Stimulated activated CD4-positive, alpha-beta T cell treated with anti-CD3 and anti-CD28 coated beads, Interleukin-15, amount 100 ng/mL, for 1 hour (primary cell): ENCODE data around the gene SLC39A3.
"Not testable (repeated sequence)": the region's sequence is repeated elsewhere in the genome, so short reads cannot be mapped to it uniquely, and the experiment has no call there.

Experiments
- DNase-seq, 2 donors: peaks; one replicate each; pipeline ENCODE4 v3.0.0-alpha.2; 2020; ENCODE audit warnings: low read depth in 1 of 2, low spot score in 1 of 2

Gene SLC39A3

GRCh38 chr19:2723747-2724146, 16.1 kb downstream of the SLC39A3 start:
- DNase-seq, result no peak

GRCh38 chr19:2723345-2723715, 16.5 kb downstream of the SLC39A3 start:
- DNase-seq, result no peak

GRCh38 chr19:2722541-2723344, 17.1 kb downstream of the SLC39A3 start:
- no peak for DNase-seq

- DNase-seq, result no peak
Measured at GRCh38 chr19:2721570-2722540, 18.0 kb downstream of the SLC39A3 start.

- no peak for DNase-seq
Measured at GRCh38 chr19:2720777-2721569, 18.8 kb downstream of the SLC39A3 start, which contains the start of gene DIRAS1. TSS of gene DIRAS1 (minus strand) at chr19:2721372. CDS start at chr19:2717806, 3,566 bp downstream.

- DNase-seq, result no peak
Measured at GRCh38 chr19:2719920-2720776, 19.7 kb downstream of the SLC39A3 start.

- DNase-seq, result no peak
Measured at GRCh38 chr19:2719232-2719735, 20.5 kb downstream of the SLC39A3 start.

GRCh38 chr19:2717638-2718541, 21.9 kb downstream of the SLC39A3 start:
- no peak for DNase-seq

GRCh38 chr19:2716722-2717637, 22.8 kb downstream of the SLC39A3 start:
- no peak for DNase-seq

GRCh38 chr19:2716275-2716650, 23.6 kb downstream of the SLC39A3 start:
- no peak for DNase-seq

GRCh38 chr19:2715470-2716274, 24.1 kb downstream of the SLC39A3 start:
- DNase-seq, result no peak

- DNase-seq, result no peak
Measured at GRCh38 chr19:2714531-2715269, 25.1 kb downstream of the SLC39A3 start.

- DNase-seq, result not testable (repeated sequence)
Measured at GRCh38 chr19:2714102-2714501, 25.7 kb downstream of the SLC39A3 start.

- not testable (repeated sequence) for DNase-seq
Measured at GRCh38 chr19:2713170-2713569, 26.6 kb downstream of the SLC39A3 start.

GRCh38 chr19:2711875-2712205, 28.0 kb downstream of the SLC39A3 start:
- no peak for DNase-seq

- no peak for DNase-seq
Measured at GRCh38 chr19:2711172-2711874, 28.5 kb downstream of the SLC39A3 start.
